ENCODE results near the gene FAT2.

The FAT2 gene

DNA sequence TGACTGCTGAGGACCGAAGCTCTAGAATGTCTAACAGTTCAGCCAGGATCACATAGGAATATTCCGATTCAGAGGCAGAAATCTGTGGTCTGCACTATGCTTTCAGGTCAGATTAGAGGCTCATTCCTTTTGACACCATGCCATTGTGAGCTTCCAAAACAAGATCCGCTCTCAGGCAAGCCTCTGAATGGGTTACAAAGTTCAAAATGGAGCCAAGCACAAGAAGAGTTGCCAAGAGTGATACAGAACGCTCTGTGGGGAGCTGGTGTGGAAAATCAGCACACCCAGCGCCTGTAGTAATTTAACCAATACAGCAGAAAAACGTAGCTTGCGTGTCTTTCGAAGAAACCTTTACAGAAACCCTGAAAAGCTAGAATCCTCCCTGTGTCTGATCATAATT lies 33.3 kb upstream of the FAT2 start:
- peak overlapping the region in 1 of 3 experiments; percentile 23 for H3K27ac Mint-ChIP-seq
- H3K27me3 Mint-ChIP-seq (ENCODE audit: low read depth) = peaks cover 12% of the 10 kb centered on the region
- H3K9me3 Mint-ChIP-seq = no peaks in the 10 kb centered on the region
- H3K36me3 Mint-ChIP-seq (ENCODE audit: low read depth) = no peaks in the 10 kb centered on the region
- TF ChIP-seq, protein P1, sequence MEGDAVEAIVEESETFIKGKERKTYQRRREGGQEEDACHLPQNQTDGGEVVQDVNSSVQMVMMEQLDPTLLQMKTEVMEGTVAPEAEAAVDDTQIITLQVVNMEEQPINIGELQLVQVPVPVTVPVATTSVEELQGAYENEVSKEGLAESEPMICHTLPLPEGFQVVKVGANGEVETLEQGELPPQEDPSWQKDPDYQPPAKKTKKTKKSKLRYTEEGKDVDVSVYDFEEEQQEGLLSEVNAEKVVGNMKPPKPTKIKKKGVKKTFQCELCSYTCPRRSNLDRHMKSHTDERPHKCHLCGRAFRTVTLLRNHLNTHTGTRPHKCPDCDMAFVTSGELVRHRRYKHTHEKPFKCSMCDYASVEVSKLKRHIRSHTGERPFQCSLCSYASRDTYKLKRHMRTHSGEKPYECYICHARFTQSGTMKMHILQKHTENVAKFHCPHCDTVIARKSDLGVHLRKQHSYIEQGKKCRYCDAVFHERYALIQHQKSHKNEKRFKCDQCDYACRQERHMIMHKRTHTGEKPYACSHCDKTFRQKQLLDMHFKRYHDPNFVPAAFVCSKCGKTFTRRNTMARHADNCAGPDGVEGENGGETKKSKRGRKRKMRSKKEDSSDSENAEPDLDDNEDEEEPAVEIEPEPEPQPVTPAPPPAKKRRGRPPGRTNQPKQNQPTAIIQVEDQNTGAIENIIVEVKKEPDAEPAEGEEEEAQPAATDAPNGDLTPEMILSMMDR (IDR thresholded peaks at IDR 0.05; ENCODE audit: unreplicated experiment in 3 of 3) = no peak
- peaks cover 14% of the 10 kb centered on the region for H3K4me1 Mint-ChIP-seq
- H3K4me3 Mint-ChIP-seq = no peak overlapping the region

DNA sequence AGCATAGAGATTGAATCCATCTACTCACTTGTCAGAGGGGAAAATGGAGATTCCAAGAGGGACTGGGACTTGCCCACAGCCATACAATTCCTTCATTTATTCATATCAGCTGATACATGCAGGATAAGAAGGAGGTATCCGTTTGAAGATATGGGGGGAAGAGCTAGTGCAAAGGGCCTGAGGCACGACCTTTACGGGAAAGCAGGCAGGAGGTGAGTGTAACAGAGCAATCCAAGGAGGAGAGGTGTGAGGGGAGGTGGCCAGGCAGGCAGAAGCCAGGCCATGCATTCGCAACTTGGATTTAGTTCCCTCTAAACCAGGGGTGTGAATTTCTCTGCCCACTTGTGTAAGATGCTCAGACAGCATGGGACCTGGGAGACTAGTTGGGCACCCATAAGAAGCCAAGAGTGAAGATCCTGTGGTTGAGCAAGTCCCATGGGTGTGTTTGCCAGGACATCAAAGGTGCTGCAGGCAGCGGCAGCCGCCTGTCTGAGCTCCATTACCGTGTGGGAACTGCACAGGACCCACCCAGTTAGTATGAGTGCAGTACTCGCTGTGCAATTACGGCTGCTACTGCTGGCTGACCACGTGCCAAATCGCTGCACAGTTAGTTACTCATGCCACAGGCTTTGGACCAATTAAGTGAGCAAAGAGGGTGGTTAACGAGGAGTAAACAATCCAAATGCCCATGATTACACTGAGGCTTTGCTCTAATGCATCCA lies 31.4 kb upstream of the FAT2 start:
- H3K27me3 Mint-ChIP-seq (ENCODE audit: low read depth) = peaks cover 12% of the 10 kb centered on the region
- no peak overlapping the region for H3K4me3 Mint-ChIP-seq
- H3K27ac Mint-ChIP-seq = no peak overlapping the region
- peaks cover 14% of the 10 kb centered on the region for H3K4me1 Mint-ChIP-seq
- no peaks in the 10 kb centered on the region for H3K36me3 Mint-ChIP-seq (ENCODE audit: low read depth)
- TF ChIP-seq, protein P1 (IDR thresholded peaks at IDR 0.05; ENCODE audit: unreplicated experiment in 3 of 3) = no peak
- H3K9me3 Mint-ChIP-seq = no peaks in the 10 kb centered on the region

DNA sequence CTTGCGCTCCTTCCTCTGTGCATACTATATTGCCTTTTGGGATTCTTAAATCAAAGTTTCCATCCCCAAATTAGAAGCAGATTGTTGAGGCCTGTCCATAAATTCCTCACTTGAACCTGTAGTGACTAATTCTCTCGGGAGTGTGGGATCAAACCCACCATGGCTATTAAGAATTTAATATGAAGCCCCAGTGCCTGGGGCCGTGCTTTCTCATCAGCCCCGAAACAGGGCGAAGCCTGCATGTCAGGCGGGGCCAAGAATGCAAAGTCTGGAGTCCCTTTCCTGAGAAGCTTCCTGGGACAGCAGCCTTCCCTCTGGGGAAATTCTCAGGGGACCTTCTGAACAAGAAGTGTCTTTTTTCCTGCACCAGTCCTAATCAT lies 29.3 kb upstream of the FAT2 start:
- Mint-ChIP-seq H3K27me3 (ENCODE audit: low read depth) (peaks cover 12% of the 10 kb centered on the region), H3K9me3 (no peaks in the 10 kb centered on the region), H3K36me3 (ENCODE audit: low read depth) (no peaks in the 10 kb centered on the region), H3K27ac (peak overlapping the region in 1 of 3 experiments; percentile 16), H3K4me3 (no peak overlapping the region), H3K4me1 (peaks cover 14% of the 10 kb centered on the region)
- TF ChIP-seq, protein P1 (IDR thresholded peaks at IDR 0.05; ENCODE audit: unreplicated experiment in 3 of 3) = no peak

DNA sequence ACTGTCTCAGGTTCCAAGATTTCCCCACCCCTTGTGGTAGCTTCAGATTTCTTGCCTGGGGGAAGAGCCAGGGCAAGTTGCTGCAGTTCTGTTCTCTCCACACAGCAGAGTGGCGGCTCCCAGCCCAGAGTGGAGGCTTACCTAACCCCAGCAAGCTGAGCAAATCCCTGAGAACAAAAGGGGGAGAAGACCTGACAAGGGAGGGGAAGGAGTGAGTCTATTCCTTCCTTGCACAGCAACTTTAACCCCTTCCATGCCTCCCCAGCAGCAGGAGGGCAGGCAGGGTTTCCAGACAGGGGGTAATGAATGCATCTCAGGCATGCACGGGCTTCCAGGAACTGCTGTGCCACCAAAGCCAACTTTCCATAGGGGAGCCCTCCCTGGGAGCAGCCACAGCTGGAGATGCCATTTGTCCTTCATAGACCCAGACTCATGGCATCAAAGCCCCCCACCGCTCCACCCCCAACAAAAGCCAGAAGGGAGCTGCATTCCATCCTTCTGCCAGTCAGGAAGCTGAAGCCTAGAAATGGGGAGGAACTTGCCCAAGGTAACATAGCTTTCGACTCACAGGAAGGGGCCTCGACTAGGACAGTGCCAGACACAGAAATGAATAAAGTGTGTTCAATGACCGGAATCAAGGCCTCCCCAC lies 28.8 kb upstream of the FAT2 start:
- TF ChIP-seq, protein P1 (IDR thresholded peaks at IDR 0.05; ENCODE audit: unreplicated experiment in 3 of 3) = no peak
- Mint-ChIP-seq H3K4me3 (no peak overlapping the region), H3K9me3 (no peaks in the 10 kb centered on the region), H3K27me3 (ENCODE audit: low read depth) (peaks cover 12% of the 10 kb centered on the region), H3K36me3 (ENCODE audit: low read depth) (no peaks in the 10 kb centered on the region), H3K27ac (peak overlapping the region in 1 of 3 experiments; percentile 16), H3K4me1 (peaks cover 14% of the 10 kb centered on the region)

DNA sequence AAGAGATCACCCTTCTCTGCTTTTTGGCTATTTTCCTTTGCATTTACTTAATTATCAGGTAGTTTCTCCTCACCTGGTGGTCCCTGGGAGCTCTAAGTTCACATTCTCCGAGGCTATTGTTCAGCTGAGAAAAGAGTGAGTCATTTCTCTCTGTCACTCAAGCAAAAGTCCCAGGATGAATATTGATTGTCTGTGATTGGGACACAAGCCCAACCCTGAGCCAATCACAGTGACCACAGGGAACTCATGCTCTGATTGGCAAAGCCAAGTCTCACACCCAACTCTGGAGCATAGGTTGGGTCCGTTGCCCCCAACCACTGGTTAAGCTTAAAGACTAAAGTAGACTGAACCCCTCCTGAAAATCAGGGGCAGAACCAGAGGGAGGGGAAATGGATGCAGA lies 27.8 kb upstream of the FAT2 start:
- no peaks in the 10 kb centered on the region for H3K36me3 Mint-ChIP-seq (ENCODE audit: low read depth)

More for the DNA sequence above, 27.8 kb upstream of the FAT2 start:
- TF ChIP-seq, protein P1 (IDR thresholded peaks at IDR 0.05; ENCODE audit: unreplicated experiment in 3 of 3) = no peak
- Mint-ChIP-seq H3K27ac (no peak overlapping the region), H3K4me3 (no peak overlapping the region), H3K9me3 (no peaks in the 10 kb centered on the region), H3K4me1 (peaks cover 7% of the 10 kb centered on the region), H3K27me3 (ENCODE audit: low read depth) (peaks cover 12% of the 10 kb centered on the region)

Measured in nephron (organoid).